ENCODE measurements around the gene ORAI1.
"Not testable (repeated sequence)": the region's sequence is repeated elsewhere in the genome, so short reads cannot be mapped to it uniquely, and the experiment has no call there.

Gene ORAI1

DNA sequence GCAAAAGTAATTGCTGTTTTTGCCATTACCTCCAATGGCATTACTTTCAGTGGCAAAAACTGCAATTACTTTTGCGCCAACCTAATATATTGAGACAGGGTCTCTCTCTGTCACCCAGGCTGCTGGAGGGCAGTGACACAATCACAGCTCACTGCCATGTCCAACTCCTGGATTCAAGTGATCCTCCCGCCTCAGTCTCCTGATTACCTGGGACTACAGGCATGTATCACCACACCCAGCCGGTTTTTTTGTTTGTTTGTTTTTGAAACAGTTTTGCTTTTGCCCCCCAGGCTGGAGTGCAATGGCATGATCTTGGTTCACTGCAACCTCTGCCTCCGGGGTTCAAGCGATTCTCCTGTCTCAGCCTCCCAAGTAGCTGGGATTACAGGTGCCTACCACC, 29.8 kb upstream of the ORAI1 start:
- intact Hi-C loops (cut with DNase I), result no loop called here
- no peak for DNase-seq

GRCh38 chr12:121600702-121601336, 25.5 kb upstream of the ORAI1 start:
- DNase-seq, result no peak
- intact Hi-C loops (cut with DNase I), result no loop called here

GRCh38 chr12:121602766-121603165, 23.6 kb upstream of the ORAI1 start:
- DNase-seq, result no peak
- intact Hi-C loops (cut with DNase I), result no loop called here

DNA sequence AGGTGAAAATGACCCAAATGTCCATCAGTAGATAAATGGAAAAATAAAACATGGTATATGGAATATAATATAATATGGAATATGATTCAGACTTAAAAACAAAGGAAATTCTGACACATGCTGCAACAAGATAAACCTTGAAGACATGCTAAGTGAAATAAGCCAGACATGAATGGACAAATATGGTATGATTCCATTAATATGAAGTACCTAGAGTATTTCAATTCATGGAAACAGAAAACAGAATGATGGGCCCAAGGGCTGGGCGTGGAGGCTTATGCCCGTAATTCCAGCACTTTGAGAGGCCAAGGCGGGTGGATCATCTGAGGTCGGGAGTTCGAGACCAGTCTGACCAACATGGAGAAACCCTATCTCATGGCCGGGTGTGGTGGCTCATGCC, 22.7 kb upstream of the ORAI1 start:
- DNase-seq, result no peak
- intact Hi-C loops (cut with DNase I), result no loop called here

- intact Hi-C loops (cut with DNase I), result no loop called here
- DNase-seq, result no peak
Observed at GRCh38 chr12:121608301-121608700, 18.0 kb upstream of the ORAI1 start.

- peak in 4 of 42 donors; percentile 18 to 40 (median 22) for DNase-seq
- intact Hi-C loops (cut with DNase I), result no loop called here
Observed at GRCh38 chr12:121610239-121611149, 15.8 kb upstream of the ORAI1 start.

- DNase-seq, result no peak
- intact Hi-C loops (cut with DNase I), result no loop called here
Observed at GRCh38 chr12:121611306-121611705, 15.0 kb upstream of the ORAI1 start.

DNA sequence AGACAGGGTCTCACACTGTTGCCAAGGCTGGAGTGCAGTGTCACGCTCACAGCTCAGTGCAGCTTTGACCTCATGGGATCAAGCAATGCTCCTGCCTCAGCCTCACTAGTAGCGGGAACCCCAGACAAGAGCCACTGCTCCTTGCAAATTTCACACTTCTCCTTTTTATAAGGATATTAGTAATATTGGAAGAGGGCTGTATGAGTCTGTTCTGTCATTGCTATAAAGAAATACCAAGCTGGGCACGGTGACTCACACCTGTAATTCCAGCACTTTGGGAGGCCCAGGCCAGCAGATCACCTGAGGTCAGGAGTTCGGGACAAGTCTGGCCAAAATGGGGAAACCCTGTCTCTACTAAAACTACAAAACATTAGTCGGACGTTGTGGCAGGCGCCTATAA, 12.9 kb upstream of the ORAI1 start:
- intact Hi-C loops (cut with DNase I), result no loop called here
- no peak for DNase-seq

- DNase-seq, result no peak
Observed at GRCh38 chr12:121614872-121615467, 11.4 kb upstream of the ORAI1 start.

DNA sequence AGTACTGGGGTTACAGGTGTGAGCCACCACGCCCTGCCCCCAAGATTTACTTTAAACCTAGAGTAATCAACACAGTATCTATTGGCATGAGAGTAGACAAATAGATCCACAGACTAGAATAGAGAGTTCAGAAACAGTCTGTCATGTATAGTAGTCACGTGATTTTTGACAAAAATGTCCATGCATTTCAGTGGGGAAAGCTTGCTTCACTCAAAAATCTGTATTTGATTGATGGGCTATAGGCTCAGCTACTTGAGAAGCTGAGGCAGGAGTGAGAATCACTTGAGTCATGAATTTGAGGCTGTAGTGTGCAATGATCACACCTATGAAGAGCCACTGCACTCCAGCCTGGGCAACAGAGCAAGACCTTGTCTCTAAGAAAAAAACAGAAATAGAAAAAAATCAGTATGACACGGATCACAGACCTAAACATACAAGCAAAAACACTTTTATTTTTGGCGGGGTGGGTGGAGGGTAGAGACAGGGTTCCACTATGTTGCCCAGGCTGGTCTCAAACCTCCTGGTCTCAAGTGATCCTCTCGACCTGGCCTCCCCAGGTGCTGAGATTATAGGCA, 7.6 kb upstream of the ORAI1 start:
- DNase-seq, result no peak
- intact Hi-C loops (cut with DNase I), result no loop called here

More at GRCh38 chr12:121614872-121615467, 11.4 kb upstream of the ORAI1 start:
- intact Hi-C loops (cut with DNase I), result no loop called here

DNA sequence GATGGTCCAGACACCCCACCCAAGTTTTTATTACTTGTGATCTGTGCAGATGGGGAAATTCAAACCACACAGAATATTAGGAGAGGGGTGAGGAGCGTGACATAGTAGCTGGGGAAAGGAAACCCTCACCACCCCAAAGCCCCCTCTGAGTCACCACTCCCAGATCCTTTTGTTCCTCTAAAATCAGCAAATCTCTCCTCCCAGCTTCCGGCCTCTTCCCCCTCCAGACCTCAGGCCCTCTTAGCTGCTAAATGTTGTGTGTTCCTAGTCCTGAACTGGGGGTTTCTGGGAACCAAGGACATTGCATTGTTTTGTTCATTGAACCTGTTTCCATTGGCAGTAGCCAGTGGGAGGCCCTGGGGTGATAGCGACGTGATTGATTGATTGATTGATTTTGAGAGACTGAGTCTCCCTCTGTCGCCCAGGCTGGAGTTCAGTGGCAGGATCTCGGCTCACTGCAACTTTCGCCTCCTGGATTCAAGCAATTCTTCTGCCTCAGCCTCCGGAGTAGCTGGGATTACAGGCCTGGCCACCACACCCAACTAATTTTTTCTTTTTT, 5.9 kb upstream of the ORAI1 start:
- DNase-seq, result no peak
- intact Hi-C loops (cut with DNase I), result no loop called here

- intact Hi-C loops (cut with DNase I), result loop anchor here (5.0 kb wide), 3 partner anchors 45 to 130 kb away; partner anchors contain the start of gene KDM2B
- peak in 41 of 42 donors; percentile 35 to 80 (median 52) for DNase-seq
Observed at GRCh38 chr12:121626853-121627640, 717 bp downstream of the ORAI1 start.

DNA sequence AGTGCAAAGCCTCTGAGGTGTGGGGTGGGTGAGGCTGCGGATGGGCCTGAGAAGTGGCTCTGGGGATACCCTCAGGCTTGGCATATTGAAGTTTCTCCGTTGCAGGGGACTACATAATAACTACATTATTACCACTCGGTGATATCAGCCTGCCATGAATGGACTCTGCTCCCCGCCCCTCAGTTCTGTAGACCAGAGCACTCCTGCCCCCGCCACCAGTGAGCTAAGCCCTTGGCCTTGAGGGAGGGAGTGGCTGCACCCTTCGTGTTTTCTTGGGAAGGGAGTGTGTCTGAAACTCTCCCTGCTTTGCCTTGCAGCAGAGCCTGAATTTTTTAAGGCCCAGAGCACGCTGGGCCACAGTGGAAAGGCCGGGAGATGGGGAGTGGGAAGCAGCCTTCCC, 1.7 kb downstream of the ORAI1 start:
- intact Hi-C loops (cut with DNase I), result loop anchor here (5.0 kb wide), 3 partner anchors 46 to 131 kb away; partner anchors contain the start of gene KDM2B
- DNase-seq, result peak in 1 of 42 donors; percentile 23

- intact Hi-C loops (cut with DNase I), result loop anchor here (5.0 kb wide), 3 partner anchors 46 to 131 kb away; partner anchors contain the start of gene KDM2B
- DNase-seq, result no peak
Observed at GRCh38 chr12:121628536-121628935, 2.2 kb downstream of the ORAI1 start.

- intact Hi-C loops (cut with DNase I), result no loop called here
- no peak for DNase-seq
Observed at GRCh38 chr12:121630791-121631355, 4.5 kb downstream of the ORAI1 start.

DNA sequence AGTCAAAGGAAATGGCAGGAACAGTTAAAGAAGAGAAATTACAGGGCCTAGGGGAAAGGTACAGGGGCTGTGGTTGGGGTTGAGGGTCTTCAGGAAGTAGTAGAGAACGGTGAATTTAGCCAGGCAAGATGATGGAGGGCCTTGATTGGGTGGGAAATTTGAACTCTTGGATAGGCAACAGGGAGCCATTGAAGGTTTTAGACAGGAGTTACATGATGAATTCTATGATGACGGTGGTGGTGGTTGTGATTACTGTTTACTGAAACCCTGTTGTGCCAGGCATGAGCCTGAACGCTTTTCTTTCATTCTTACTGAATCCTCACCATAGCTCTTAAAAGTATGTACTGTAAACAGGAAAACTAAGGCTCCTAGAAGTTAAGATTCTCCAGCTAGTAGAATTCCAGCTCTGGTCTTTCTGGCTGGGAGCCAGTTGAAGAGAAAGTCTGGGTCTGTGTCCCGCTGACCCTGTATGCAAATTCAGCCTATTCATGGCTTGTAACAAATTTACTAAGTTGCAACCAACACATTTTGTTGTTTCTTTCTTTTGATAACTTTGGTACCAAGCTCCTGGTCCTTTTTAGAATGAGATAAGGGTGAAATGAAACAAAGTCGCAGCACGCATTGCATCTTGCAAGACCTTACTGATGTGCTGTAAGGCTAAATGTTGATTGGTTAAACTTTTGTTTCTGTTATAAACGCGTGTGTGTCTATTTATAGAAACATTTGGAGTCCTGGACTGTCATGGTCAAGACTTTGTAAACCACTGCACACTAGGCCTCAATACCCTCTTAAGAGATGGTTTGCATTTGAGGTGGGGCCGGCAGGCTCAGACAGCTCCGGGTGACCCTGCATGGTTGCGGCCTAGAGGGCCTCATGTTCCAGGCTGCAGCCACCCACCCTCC, 6.0 kb downstream of the ORAI1 start:
- no peak for DNase-seq
- intact Hi-C loops (cut with DNase I), result no loop called here

DNA sequence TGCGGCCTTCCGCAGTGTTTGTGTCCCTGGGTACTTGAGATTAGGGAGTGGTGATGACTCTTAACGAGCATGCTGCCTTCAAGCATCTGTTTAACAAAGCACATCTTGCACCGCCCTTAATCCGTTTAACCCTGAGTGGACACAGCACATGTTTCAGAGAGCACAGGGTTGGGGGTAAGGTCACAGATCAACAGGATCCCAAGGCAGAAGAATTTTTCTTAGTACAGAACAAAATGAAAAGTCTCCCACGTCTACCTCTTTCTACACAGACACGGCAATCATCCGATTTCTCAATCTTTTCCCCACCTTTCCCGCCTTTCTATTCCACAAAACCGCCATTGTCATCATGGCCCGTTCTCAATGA, 7.5 kb downstream of the ORAI1 start:
- DNase-seq; intact Hi-C loops (cut with DNase I): not testable (repeated sequence)
